ENCODE results near the gene HTR3D. TPM values are rescaled to one million over a fixed set of nuclear protein-coding genes. Genes with fewer than 3 reads are reported as not detected.

The HTR3D gene
- total and polyA plus RNA-seq, 9 of the 15 experiments (the other 6 are each of a cell fraction or from before 2014, with no cell fraction given), result not detected

DNA sequence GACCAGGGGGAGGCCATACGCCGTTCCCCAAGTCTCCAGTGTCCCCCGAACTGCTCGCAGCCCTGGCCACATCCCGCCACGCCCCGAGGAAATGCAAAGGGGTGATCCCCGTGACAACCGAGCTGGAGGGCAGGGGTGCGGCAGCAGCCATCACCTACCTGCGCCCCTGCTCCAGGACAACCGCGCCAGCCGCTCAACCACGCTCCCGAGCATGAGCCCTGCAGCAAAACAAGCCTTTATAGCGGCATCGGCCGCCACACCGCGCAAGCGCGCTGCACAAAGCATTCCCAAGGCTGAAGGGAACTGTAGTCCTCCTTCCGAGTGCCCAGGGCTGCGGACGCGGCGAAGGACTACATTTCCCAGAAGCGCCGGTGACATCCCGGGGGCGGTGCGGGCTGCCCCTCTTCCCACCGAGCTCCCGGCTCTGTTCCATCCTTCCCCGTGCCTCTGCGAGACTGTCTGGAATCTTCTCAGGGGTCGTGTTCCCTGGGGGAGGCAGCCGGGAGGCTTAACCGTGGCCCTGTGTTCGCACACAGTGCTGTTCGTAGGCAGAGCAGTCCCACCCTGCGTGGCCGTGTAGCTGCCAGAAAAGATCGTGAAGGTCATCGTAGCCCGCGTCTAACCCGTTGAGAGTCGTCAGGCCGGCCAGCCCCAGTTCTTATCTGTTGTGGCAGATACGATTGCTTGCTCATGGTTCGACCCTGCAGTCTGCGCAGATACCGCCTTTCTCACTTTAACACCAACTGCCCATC is 13.7 kb upstream of the HTR3D start, which contains the start of gene ABCC5:
ABCC5 (minus strand) TSS at position 213 of the 752 bp plus-strand sequence. CDS start 3,492 bp downstream, outside the sequence.
- WGBS (ENCODE audit: insufficient coverage, low coverage, missing lambda C conversion rate), result under 1% methylated on average over 42 of the region's 55 CpGs
- peak within 1 kb of the TSS; percentile 90 for H3K27ac ChIP-seq (ENCODE audit: extremely low read depth, low read depth, low read length)
- 0 out of 2 replicates have a peak, but pooled peaks have one; percentile 34 for TF ChIP-seq SPI1 (IDR thresholded peaks at IDR 0.05; ENCODE audit: borderline replicate concordance, low read depth, low read length)
- TF ChIP-seq STAT5B (CRISPR knock-in tag; IDR thresholded peaks at IDR 0.05), result no peak
- no peak for TF ChIP-seq RBM39 (optimal IDR thresholded peaks at IDR 0.05; ENCODE audit: low read depth, low read length)
- TF ChIP-seq ZNF740 (CRISPR knock-in tag; IDR thresholded peaks at IDR 0.05), result no peak
- no peak for TF ChIP-seq ZNF740 (tag; IDR thresholded peaks at IDR 0.05)
- TF ChIP-seq ZNF609 (CRISPR knock-in tag; IDR thresholded peaks at IDR 0.05; ENCODE audit: borderline replicate concordance), result no peak
- TF ChIP-seq, protein P1, sequence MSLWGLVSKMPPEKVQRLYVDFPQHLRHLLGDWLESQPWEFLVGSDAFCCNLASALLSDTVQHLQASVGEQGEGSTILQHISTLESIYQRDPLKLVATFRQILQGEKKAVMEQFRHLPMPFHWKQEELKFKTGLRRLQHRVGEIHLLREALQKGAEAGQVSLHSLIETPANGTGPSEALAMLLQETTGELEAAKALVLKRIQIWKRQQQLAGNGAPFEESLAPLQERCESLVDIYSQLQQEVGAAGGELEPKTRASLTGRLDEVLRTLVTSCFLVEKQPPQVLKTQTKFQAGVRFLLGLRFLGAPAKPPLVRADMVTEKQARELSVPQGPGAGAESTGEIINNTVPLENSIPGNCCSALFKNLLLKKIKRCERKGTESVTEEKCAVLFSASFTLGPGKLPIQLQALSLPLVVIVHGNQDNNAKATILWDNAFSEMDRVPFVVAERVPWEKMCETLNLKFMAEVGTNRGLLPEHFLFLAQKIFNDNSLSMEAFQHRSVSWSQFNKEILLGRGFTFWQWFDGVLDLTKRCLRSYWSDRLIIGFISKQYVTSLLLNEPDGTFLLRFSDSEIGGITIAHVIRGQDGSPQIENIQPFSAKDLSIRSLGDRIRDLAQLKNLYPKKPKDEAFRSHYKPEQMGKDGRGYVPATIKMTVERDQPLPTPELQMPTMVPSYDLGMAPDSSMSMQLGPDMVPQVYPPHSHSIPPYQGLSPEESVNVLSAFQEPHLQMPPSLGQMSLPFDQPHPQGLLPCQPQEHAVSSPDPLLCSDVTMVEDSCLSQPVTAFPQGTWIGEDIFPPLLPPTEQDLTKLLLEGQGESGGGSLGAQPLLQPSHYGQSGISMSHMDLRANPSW (CRISPR knock-in tag; IDR thresholded peaks at IDR 0.05), result peak; percentile 84
- TF ChIP-seq GABPA (tag; conservative IDR thresholded peaks at IDR 0.05; ENCODE audit: low read depth), result no peak; the same call in 1 of the 2 replicates
- TF ChIP-seq TCF3 (CRISPR knock-in tag; IDR thresholded peaks at IDR 0.05), result peak; percentile 89
- TF ChIP-seq SMARCA4 (IDR thresholded peaks at IDR 0.05), result peak; percentile 93

More for the DNA sequence above, 13.7 kb upstream of the HTR3D start, which contains the start of gene ABCC5:
- ChIA-PET POLR2A (interaction anchor here (0.6 to 2.7 kb wide), 8 partner anchors 18 to 274 kb away, joined by 3 to 11 read pairs (median 3); partner anchors contain the start of gene EIF2B5), CTCF (ENCODE audit: low intra/inter-chr PET ratio) (interaction anchor here (0.7 to 1.5 kb wide), 5 partner anchors 113 to 231 kb away, joined by 3 to 9 read pairs (median 3); partner anchors contain the start of gene EEF1AKMT4)
- Histone ChIP-seq H3K36me3 (ENCODE audit: control insufficient read depth, insufficient read depth, low read length) (peaks cover 14% of the 10 kb centered on the region), H3K79me2 (ENCODE audit: control insufficient read depth, insufficient read depth, low read length) (peaks cover 45% of the 10 kb centered on the region), H3K4me3 (peak within 1 kb of the TSS; percentile 89), H3K9me3 (replicated peaks; ENCODE audit: control insufficient read depth, insufficient read depth, low read depth, low read length) (no peaks in the 10 kb centered on the region), H3K4me2 (ENCODE audit: insufficient read depth, low read length) (peak within 1 kb of the TSS; percentile 89), H4K20me1 (replicated peaks; ENCODE audit: control insufficient read depth, insufficient read depth, low read length) (no peaks in the 10 kb centered on the region), H3K9me1 (ENCODE audit: control insufficient read depth, insufficient read depth, low read length) (no peaks in the 10 kb centered on the region), H3K9ac (ENCODE audit: insufficient read depth in 1 of 2, low read depth in 2 of 2, low read length in 2 of 2) (peak within 1 kb of the TSS; percentile 77 to 94), H3K27me3 (ENCODE audit: control insufficient read depth in 2 of 2, insufficient read depth in 2 of 2, low read length in 2 of 2) (no peaks in the 10 kb centered on the region), H3K4me1 (replicated peaks in 1 of 2; ENCODE audit: control insufficient read depth in 2 of 2, insufficient read depth in 2 of 2, low read length in 2 of 2) (peaks cover 20 to 25% of the 10 kb centered on the region in 2 experiments; a peak in 4 of 5 replicates), H2AFZ (ENCODE audit: low read depth, low read length) (peak within 1 kb of the TSS; percentile 96)
- DNase-seq (ENCODE audit: extremely low read depth in 1 of 4, low spot score in 3 of 4), result peak; percentile 85 to 95 (median 89)
- no TSS peak for BruUV-seq (replicated peaks)
- FAIRE-seq, result peak; percentile 93
- in situ Hi-C loops (cut with MboI), result loop anchor here (10.0 kb wide), 1 partner anchor 227 kb away; the partner anchor contains the start of genes ALG3 and EEF1AKMT4
- peak; percentile 95 for ATAC-seq
- intact Hi-C loops (cut with micrococcal nuclease), result loop anchor here (1.0 to 5.0 kb wide), 3 partner anchors 41 to 229 kb away; partner anchors contain the start of genes ALG3 and EEF1AKMT4
